Stimulated activated CD4-positive, alpha-beta T cell treated with anti-CD3 and anti-CD28 coated beads, Interleukin-2, amount 100 ng/mL, for 4 hours (primary cell): ENCODE results near the gene C4orf54.

Experiments used
- DNase-seq: peaks from one replicate; pipeline ENCODE4 v3.0.0-alpha.2; 2020; ENCODE audit warnings: low read depth

C4orf54 gene

DNA sequence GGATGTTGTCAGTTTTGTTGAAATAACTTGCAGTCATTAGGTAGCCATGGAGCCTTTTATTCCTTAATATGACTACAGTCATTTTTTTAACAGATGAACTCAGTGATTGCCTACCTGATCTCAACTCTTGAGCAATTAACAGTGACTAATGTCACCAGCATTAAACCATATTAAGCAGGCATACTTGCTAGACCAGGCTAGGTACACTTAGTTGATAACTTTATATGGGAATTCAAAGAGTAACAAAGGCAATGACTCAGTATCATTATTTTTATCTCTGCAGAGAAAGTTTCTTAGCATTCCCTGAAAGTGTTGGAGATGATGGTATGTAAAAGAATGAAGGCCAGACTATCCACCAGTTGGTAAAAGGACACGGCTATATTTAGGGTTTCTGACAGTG, at the start of gene C4orf54:
TSS of gene C4orf54 (minus strand) at position 31 of the 400 bp plus-strand sequence. CDS start 3,180 bp downstream, outside the sequence.
- DNase-seq, result no peak

DNA sequence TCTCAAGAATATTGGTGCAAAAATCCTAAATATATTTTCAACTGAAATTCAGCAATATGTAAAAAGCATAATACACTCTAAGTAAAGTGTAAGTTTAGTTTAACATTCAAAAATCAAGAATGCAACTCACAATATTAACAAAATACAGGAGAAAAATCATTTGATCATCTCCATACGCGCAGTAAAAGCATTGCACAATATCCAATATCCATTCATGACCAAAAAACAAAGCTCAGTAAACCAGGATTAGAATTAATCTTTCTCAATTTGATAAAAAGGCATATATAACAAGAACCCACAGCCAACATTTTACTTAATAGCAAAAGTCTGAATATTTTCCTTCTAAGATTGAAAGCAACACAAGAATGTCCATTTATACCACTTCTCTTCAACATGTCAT, 48.3 kb upstream of the C4orf54 start:
- no peak for DNase-seq

DNA sequence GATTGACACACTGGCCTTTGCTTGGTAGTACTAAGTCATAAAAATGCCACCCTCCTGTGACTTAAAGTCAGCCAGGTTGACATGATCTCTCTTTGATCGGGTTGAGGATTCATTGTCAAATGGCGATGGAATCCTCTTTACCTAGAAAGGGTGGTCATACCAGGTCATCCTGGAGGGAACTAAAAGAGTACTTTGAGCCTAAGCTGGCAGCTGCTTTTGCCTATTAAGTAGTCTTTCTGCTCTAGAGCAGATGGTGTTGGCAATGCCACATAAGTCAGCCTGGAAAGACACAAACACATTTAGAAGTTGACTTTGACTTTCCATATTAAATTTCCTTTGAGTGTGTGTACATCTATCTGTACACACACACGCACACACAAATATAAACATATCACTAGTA, 39.2 kb upstream of the C4orf54 start:
- no peak for DNase-seq

DNA sequence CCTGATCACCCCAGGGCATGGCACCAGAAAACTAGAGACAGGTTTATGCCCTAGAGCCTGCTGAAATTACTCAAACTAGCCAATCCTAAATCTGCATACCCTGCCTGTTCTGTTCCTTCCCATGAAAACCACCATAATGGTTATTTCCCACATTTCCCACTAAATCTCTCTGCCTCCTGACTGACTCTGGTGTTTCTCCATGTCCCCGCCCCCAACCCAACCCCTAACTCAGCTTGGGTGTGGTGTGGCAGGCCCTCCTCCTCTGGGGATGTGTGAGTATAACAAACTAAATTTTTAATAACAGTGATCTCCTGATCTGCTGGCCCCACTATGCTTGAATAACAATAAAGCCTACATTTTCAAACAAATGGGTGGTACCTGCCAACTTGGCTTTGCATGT, 35.5 kb upstream of the C4orf54 start:
- no peak for DNase-seq

DNA sequence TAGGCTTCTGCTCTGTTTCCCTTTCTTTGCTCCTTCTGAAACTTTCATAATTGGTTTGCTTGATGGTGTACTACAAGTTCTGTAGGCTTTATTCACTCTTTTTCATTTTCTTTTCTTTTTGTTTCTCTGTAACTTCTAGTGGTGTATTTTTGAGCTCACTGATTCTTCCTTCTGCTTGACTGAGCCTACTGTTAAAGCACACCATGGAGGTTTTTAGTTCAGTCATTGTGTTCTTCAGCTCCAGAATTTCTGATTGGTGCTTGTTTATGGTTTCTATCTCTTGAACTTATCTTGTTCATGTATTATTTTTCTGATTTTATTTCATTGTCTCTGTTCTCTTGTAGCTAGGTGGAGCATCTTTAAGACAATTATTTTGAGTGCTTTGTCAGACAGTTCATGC, 33.4 kb upstream of the C4orf54 start:
- no peak for DNase-seq

DNA sequence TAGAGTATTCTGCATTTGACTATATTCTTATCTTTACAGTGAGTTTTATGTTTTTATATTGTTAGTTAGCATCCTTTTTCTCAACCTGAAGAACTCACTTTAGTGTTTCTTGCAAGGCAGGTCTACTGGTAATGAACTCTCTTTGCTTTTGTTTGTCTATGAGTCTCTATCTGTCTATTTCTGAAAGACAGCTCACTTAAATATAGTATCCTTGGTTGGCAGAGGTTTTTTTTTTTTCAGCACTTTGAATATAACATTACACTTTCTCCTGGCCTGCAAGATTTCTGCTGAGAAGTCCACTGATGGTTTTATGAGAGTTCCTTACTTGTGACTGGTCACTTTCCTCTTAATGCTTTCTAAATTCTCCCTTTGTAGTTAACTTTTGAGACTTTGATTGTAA, 32.8 kb upstream of the C4orf54 start:
- DNase-seq, result no peak

DNA sequence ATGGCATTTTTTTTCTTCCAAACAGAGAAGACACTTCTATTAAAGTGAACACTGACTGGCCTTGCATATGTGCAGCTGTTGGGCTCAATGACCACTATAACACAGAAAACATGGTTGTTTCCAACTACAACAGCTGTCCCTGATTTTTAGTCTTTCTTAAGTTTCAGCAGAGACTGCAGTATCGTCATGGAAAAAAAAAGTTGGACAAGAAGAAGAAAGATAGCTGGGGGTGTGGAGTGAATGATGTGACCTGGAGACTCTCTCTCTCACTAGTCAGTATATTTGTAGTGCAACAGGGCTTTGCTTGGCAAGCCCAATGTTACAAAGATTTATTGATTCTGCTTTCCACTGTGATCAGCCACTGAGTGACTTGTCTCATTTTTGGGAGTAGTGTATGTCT, 29.5 kb upstream of the C4orf54 start:
- no peak for DNase-seq

DNA sequence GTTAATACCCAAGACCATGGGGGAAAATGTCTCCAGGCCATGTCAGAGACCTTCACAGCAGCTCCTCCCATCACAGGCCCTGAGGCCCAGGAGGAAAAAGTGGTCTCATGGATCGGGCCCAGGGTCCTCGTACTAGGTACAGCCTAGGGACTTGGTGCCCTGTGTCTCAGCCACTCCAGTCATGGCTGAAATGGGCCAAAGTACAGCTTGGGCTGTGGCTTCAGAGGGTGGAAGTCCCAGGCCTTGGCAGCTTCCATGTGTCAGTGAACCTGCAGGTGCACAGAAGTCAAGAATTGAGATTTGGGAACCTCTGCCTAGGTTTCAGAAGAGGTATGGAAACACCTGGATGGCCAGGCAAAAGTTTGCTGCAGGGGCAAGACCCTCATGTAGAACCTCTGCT, 27.6 kb upstream of the C4orf54 start:
- no peak for DNase-seq

DNA sequence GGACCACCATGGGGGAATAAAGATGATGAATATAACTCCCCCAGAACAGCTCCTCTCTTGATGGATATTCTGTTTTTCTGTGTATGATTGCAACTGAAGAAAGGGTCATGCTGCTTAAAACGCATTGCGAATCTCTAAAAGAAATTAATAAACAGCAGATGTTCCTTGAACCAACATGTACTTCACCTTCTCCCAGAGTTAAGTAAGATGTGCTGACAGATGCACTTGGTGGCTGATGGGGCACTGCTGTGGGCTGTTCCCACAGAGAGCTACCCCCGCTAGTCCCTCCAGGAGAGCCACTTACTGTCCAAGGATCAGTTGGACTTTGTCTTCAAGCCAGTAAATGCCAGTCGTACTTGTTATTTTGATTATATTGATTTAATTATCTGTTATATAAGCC, 26.3 kb upstream of the C4orf54 start:
- DNase-seq, result no peak

DNA sequence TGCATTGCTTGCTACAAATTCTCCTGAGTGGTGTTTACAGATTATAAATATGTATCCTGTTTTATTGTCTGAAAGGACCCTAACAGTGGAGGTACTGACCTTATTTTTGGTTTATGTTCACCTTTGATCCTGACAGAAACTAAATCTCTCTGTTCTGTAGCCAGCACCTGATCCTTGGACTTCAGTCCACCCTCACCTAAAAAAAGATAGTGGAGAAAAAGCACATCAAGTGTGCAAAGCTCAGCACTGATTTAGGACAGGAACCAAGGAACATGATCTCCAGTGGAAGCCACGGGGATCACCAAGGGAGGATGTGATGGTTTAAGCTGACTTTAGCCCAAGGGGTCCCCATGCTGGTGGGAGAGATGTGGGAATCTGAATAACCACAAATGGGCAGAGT, 22.3 kb upstream of the C4orf54 start:
- no peak for DNase-seq

DNA sequence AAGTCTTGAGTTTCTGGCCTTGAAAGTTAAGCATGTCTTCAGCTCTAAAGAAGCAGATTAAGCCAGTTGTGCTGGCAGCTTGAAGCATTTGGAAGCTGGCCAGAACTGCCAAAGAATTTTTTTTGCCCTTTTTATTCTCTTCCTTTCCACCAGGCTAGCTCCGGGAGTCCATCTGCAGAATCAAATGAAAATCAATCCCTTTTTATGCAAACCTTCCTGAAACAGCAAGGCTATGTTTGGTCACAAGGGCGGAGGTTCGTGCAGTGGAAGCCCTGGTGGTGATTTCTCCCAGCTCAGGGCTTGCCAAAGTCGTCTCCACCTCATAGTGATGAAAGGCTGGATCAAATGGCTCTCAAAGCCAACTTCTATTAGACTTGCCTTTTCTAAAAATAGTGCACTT, 21.6 kb upstream of the C4orf54 start:
- no peak for DNase-seq

DNA sequence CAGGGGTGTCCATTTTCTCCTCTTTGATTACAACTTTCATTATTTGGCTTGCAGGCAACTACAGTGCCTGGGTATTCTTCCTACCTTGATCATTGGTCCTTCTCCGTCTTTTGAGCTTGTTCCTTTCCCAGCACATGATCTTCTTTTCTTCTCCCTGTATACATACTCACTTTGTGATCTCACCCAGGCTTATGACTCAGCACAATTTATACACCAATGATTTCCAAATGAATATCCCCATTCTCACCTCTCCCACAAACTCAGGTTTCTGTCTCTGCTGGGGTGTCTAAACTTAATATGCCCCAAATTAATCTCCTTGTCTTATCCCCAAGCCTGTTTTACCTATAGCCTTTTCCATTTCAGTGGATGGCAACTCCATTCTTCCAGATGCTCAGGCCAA, 19.5 kb upstream of the C4orf54 start:
- no peak for DNase-seq

DNA sequence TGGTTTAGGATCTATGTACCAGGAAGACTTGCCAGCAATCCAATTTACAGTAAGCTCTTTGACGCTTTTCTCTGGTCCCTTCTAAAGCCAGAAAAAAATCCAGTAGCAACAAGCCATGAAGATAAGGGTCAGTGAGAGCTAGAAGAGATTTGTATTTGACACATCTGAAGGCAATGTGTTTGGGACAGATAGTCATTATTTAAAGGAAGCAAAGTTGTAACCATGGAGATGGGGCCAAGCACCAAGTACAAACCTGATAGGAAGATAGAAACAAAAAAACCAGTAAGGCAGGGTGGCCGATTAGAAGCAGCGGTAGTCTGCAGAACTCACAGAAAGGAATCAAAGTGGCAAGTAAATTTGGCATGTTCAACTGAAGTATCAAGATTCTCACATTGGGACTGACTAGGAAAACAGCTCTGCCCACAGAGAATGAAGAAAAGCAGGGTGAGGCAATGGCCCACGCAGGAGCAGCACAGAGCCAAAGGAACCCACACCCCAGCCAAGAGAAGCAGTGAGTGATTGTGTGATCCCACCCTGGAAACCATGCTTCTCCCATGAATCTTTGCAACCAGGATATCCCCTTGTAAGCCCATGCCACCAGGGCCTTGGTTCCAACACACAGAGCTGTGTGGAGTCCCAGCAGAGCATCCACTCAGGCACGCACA, 12.9 kb upstream of the C4orf54 start:
- no peak for DNase-seq

DNA sequence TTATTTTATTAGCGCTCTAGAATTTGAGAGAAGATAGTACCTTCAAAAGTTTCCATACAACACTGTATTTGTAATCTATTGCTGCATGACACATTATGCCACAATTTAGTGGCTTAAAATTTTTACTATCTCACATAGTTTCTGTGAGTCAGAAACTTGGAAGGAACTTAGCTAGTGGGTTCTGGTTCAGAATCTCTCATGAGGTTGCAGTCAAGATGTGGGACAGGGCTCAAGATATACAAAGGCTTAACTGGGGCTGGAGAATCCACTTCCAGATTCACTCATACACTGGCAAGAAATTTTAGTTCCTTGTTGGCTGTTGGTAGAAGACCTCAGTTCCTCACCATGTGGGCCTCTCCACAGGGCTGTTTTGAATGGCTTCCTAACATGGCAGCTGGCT, 11.5 kb upstream of the C4orf54 start:
- DNase-seq, result no peak

DNA sequence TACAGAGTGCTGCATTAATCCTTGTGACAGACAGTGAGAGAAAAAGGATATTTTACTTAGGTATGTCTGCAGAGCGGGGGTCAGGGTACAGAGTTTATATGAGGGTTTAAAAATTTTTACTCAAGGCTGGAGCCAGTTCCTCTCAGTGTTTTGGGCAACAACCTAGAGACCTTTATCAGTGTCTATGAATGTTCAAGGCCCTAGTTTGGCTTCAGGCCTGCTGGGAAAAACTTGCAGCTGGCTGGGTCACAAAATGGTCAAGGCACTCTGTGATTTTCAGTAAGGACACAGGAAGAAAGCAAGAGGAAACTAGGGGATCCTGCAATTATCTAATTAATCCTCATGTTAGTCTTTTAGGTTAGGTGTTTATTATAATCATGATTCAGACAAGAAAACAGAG, 10.8 kb upstream of the C4orf54 start:
- DNase-seq, result no peak

DNA sequence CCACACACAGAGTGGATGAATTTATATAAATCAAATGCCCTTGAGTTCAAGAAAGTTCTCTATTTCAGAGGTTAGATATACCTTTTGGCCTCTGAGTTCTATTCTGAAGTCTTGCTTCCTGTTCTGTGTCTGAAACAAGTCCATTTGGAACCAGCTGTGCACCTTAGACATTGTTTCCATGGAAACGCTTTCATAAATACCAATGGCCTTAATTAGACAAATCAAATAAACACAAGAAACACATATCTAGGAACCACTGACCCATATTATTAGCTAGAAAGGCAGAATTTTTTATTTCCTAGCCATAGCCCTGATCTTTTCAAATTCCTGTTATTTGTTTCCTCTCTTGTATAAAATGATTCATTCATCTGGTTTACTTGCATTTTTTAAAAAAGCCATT, 8.4 kb upstream of the C4orf54 start:
- no peak for DNase-seq

DNA sequence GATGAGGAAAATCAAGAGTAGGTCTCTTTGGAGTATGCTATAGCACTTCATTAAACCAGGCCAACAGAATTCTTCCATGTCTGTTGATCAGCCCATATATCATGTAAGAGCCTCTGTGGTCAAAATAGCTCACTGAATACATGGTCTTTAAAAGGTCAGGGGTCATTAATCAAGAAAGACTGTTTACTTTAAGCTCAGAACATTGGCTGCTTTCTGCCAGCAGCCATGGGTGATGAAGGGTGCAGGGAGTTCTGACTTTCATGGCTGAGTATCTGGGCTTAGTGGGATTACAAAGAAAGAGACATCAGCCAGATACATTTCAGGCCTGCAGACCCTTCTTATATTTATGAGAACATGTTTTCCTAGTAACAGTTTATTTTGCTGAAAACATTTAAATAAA, 7.1 kb upstream of the C4orf54 start:
- no peak for DNase-seq

DNA sequence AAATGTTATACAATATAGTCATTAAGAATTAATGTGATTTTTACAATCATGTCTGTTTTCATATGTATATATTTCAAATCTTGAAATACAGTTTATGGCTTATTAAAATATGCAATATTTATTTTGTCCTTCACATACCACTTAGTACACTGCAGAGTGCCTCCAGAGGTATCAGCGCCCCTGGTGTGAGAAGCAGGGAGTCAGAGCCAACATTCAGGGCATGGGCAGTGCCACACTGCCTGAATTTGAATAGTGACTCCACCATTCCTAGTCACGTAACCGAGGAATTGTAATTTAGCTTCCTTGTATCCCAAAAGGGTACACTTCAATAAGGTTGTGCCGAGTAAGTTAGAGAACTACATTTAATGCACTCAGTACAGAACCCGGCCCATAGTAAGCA, 4.3 kb upstream of the C4orf54 start:
- DNase-seq, result no peak

DNA sequence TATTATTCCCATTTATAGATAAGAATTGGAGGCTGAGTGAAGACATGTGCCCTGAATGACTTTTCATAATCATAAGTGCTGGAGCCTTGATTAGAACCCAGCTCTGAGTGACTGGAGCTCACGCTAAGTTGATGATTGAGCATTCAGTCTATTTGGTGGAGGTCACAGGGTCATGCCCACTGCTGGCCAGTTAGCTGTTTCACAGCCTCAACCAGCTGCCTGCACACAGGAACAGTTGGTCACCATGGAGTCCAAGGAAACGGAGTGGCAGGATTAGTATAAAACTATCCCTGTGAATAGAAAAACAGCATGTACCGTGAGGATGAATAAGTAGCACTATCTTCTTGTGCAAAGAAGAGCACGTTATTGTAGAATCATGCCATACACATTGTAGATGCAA, 1.0 kb upstream of the C4orf54 start:
- no peak for DNase-seq

DNA sequence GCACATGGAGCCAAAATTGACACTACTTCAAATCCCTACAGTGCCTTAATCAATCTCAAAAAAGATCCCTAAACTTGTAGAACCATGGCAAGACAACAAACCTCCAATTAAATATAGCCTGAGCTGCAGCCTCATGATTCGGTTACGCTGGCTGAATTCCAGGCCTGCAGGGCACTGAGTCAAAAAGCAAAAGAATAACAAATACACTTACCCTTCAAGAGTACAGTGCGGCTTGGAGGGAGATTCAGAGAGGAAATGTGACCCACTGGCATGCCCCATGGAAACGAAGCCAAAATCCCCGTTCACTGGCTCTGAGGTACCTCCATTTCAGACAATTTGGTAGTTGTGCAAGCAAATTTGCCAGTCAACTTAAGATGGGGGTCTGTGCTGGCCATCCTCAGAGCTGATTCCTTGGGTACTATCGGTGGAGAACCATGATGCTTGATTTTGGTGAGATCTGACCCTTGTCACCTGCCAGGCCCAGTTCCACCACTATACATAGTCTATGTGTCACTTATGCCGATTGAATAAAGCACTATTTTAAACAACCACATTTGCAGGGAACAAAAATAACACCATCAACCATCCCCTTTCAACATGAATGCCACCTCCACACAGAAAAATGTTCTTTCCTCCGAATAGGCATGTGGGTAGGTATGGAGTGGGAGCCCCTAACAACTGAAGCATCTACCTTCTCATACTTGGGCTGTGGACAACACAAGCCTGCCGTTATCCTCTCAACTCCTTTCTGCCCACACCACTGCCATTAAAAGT, 2.1 kb downstream of the C4orf54 start:
- DNase-seq, result no peak

DNA sequence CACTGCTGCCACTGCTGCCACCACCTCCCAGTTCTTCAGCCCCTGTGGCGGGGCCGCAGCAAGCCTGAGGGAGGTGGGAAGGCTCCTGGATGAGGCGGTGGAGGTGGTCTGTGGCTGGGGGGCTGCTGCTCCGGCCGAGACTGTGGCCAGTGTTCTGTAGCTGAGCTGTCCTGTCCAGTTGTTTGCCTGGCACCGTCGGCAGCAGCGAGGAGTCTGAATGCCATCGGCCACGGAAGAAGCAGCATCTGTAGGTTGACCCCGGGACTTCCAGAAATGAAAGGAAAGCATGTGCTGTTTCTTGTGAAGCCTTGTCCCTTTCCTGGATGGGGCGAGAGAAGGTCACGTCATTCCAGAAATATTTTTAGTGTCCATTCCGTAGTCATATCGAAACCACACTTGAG, 3.3 kb downstream of the C4orf54 start:
- no peak for DNase-seq

DNA sequence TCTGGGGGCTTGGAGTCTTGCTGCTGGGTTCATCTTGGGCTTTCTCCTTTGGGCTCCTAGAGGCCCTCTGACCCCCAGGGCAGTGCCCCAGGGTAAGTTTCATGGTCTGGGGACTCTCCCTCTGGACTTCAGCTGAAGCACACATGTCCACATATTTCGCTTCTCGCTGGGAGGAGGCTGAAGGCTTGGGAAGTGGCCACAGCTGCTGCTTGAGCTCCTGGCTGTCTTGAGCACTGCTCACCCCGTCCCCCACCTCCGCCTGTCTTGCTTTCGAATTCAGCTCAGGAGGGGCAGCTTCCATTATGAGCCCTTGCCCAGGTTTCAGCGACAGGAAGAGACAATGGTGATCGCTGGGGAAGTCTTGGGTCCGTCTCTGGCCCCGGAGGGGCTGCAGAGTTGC, 3.7 kb downstream of the C4orf54 start:
- DNase-seq, result no peak

DNA sequence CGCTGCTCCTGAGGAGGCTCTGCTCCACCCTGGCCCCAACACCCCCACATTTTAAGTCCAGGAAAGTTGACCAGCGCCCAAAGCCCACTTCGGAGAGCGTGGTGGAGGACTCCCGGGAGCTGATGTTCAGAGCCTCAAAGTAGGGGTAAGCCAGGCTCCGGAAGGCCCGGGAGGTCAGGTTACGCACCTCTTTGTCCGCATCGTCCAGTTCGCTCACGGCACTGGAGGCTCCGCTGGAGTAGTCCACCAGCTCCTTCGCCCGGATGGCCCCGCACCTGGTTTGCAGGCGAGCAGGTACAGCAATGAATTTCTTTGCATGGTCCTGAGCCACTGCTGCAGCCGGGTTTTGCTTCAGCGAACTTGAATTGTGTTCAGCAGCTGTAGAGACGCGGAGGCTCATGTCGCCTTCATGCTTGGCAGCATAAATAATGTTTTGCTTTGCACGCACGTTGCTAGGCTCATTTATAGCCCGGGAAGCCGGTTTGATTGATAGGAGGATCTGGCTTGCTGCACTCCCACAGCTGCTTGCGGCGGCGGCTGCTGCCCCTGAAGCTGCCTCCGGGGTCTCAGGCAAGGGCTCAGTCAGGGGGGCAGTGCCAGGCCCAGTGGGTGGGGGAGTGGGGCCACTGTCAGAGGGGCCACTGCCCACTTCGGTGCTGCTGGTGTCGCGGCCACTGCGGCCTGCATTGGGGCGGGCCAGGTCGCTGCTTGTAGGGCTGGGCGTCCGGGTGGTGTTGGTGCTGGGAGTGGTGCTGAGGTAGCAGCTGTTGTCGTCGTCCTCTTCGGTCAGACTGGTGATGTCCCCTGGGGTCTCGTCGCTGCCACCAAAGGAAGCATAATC, 4.8 kb downstream of the C4orf54 start:
- no peak for DNase-seq
